GM20000 (cell line): ENCODE data around the gene CEBPA.

Experiments used
- DNase-seq: peaks from one replicate; pipeline ENCODE4 v3.0.0; 2012; ENCODE audit warnings: low spot score
- TF ChIP-seq, protein P1 (sequence below): IDR thresholded peaks from 2 replicates; pipeline ENCODE4 v1.5.1; 2012; ENCODE audit warnings: mild to moderate bottlenecking, control low read depth; ENCODE audit errors: extremely low read depth, missing control alignments

CEBPA gene

DNA sequence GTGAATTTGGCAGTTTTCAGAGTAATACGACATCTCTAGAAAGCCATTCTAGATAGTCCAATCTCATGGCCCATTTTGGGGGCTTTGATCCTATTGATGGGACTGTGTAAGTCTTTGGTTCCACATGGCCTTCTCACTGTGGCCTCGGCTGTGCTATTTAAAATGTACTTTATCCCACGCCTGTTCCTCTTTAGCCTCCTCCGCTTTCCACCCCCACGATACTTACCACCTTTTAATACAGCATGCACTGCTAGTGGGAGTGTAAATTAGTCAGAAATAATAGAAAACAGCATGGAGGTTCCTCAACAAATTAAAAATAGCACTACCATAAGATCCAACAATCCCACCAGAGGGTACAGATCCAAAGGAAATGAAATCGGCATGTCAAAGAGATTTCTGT, 42.8 kb upstream of the CEBPA start:
- no peak for DNase-seq
- TF ChIP-seq, protein P1, sequence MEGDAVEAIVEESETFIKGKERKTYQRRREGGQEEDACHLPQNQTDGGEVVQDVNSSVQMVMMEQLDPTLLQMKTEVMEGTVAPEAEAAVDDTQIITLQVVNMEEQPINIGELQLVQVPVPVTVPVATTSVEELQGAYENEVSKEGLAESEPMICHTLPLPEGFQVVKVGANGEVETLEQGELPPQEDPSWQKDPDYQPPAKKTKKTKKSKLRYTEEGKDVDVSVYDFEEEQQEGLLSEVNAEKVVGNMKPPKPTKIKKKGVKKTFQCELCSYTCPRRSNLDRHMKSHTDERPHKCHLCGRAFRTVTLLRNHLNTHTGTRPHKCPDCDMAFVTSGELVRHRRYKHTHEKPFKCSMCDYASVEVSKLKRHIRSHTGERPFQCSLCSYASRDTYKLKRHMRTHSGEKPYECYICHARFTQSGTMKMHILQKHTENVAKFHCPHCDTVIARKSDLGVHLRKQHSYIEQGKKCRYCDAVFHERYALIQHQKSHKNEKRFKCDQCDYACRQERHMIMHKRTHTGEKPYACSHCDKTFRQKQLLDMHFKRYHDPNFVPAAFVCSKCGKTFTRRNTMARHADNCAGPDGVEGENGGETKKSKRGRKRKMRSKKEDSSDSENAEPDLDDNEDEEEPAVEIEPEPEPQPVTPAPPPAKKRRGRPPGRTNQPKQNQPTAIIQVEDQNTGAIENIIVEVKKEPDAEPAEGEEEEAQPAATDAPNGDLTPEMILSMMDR = no peak

DNA sequence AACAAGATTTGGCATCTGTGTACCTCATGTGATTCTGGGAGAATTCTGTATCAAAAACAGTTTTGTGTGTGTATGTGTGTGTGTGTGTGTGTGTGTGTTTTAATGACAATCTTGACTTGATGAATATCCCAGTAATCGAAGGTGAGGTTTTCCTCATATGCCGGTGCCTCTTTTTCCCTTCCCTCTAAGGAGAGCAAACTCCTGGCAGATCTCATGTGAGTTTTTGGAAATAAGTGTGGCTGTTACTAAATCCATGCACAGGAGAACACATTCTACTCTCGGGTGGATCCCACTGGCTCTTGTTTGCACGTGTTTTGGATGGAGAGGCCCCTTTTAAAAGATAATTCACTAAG, 42.2 kb upstream of the CEBPA start:
- TF ChIP-seq, protein P1 = no peak
- DNase-seq = no peak

DNA sequence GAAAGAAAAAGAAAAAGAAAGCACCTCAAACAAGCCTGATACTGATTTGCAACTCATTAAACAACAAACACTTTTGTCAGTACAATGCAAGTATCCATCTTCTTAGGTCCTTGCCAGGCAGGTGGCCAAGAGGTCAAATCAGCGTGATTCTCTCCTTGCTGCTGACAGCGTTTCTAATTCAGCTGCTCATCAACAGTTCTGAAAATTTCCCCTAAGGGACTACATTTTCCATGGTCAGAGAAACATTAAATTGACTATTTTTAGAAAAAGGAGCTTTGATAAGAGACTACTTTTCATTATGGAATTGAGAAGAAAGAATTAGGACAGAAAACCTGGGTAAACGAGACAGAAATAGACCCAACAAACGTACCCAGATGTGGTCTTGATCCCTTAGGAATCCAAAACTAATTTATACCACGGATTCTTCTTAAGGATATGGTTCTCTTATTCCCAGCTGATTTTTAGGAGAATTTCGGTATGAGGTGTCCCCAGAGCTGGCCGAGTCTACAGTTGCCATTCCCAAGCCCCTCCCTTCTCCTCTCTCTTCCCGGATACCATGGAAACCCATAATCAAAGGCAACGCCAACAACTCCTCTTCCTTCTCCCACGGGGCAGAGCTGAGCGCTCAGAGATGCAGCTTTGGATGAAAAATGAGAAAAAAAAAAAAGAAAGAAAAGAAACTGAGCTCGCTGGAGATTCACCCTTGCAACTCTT, 41.7 kb upstream of the CEBPA start:
- TF ChIP-seq, protein P1 = no peak
- DNase-seq = no peak

DNA sequence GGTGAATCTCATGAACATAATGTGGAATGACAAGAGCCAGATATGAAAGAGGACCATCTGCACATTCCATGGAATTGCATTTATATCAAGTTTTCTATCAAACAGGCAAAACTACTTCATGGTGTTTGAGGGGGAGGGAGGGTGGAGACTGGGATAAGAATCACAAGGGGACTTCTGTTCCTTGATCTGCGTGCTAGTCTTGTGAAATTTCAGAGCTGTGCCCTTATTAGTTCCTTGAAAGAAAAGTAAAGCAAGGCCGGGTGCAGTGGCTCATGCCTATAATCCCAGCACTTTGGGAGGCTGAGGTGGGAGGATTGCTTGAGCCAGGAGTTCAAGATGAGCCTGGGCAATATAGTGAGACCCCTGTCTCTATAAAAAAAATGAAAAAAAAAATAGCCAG, 41.0 kb upstream of the CEBPA start:
- TF ChIP-seq, protein P1 = no peak
- no peak for DNase-seq

DNA sequence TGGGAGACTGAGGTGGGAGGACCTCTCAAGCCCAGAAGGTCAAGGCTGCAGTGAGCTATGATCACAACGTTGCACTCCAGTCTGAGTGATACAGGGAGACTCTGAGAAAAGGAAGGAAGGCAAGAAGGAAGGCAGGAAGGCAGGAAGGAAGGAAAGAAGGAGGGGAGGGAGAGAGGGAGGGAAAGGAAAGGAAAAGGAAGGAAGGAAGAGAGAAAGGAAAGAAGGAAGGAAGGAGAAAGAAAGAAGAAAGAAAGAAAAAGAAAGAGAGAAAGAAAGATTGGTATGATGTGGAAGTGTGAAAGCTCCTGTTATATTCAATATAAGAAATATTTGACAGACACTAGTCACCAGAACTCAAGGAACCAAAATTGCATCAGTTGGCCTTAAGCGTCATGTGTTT, 38.7 kb upstream of the CEBPA start:
- TF ChIP-seq, protein P1 = no peak
- no peak for DNase-seq

- no peak for DNase-seq
- TF ChIP-seq, protein P1 = no peak
Measured at GRCh38 chr19:33339016-33339984, 37.0 kb upstream of the CEBPA start.

DNA sequence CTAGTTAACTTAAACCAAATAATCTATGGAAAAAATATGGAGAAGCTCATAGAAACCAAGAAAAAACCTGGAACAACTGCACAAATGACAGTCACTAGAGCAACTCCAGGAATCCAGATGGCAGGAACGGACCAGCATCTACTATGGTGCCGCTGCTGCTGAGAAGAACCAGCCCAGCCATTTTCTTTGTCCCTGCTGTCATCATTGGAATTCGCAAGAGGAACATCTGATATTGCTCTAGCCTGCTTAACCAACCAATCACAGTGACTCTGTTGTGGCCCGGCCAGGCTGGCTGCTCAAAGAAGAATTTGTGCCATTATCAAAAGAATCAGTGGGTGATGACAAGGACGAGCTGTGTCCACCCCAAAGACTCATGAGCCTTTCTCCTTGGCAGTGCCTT, 33.1 kb upstream of the CEBPA start:
- DNase-seq = no peak
- TF ChIP-seq, protein P1 = no peak
